HepG2 (cell line): Measurements from ENCODE around the gene EEF1A1. TPM values are rescaled to one million over a fixed set of nuclear protein-coding genes. Genes with fewer than 3 reads are reported as not detected.
"Not testable (repeated sequence)": the region's sequence is repeated elsewhere in the genome, so short reads cannot be mapped to it uniquely, and the experiment has no call there.

Experiments
- ATAC-seq: fragments of 200-7000 bp; cut with Tn5 transposase; 3 replicates; pipeline ENCODE4 v1.9.1; 2020; ENCODE audit warnings: mild to moderate bottlenecking, moderate library complexity
- BruUV-seq: library from RNA; stranded (reverse); fragments of 400-500 nt; replicated peaks from 2 replicates; lab custom pipeline; 2021; lab: Mats Ljungman, UMichigan
- CTCF ChIA-PET: fragments of 300-600 bp; formaldehyde crosslinking; extraction: SDS; loops from one replicate; lab custom pipeline; 2021; ENCODE audit warnings: low total read pairs, inconsistent platforms, low intra/inter-chr PET ratio; lab: Yijun Ruan, JAX
- POLR2A ChIA-PET: fragments of 350-600 bp; sonication (Branson Sonifier 250); formaldehyde crosslinking; loops from one replicate; lab custom pipeline; 2020; ENCODE audit warnings: antibody characterized with exemption, inconsistent platforms; lab: Yijun Ruan, JAX
- DNase-seq: peaks from one replicate; pipeline ENCODE4 v3.0.0-alpha.2; 2015; ENCODE audit warnings: low spot score
- FAIRE-seq: peaks from 3 replicates; lab custom pipeline; 2011; peaks lifted over from hg19 to GRCh38; lab: Jason Lieb, UNC
- H2AFZ ChIP-seq: one replicate; pipeline ENCODE4 v1.6.1; 2011; ENCODE audit warnings: low read length, inconsistent platforms
- H3K27ac ChIP-seq: fragments of 300-600 bp; 3 replicates; pipeline ENCODE4 v1.8.0; 2011; ENCODE audit warnings: mixed run types, mild to moderate bottlenecking, mixed read lengths, low read length, inconsistent platforms; ENCODE audit not compliant: insufficient read depth; ENCODE audit errors: extremely low read length
- H3K27me3 ChIP-seq, 2 experiments: fragments of 200-600 bp in 1 of 2; 2 replicates in 1 of 2; 3 replicates in 1 of 2; pipeline versions ENCODE4 v1.6.0 to v1.8.0; 2011; ENCODE audit warnings: low read length in 2 of 2, mild to moderate bottlenecking in 2 of 2, moderate library complexity in 2 of 2, inconsistent platforms in 1 of 2; ENCODE audit not compliant: insufficient read depth in 2 of 2, control insufficient read depth in 1 of 2
- H3K36me3 ChIP-seq, 2 experiments: fragments of 200-600 bp in 1 of 2; replicated peaks in 1 of 2; 2 replicates in 1 of 2; 3 replicates in 1 of 2; pipeline versions ENCODE4 v1.5.1 to v1.8.0; 2011; ENCODE audit warnings: low read length in 2 of 2, inconsistent platforms in 1 of 2; ENCODE audit not compliant: insufficient read depth in 2 of 2, control insufficient read depth in 1 of 2
- H3K4me1 ChIP-seq: 2 replicates; pipeline ENCODE4 v1.5.1; 2012; ENCODE audit warnings: low read length, inconsistent platforms; ENCODE audit not compliant: insufficient read depth
- H3K4me2 ChIP-seq: 2 replicates; pipeline ENCODE4 v1.6.0; 2011; ENCODE audit warnings: low read depth, low read length, inconsistent platforms
- H3K4me3 ChIP-seq, 3 experiments: fragments of 200-600 bp in 1 of 3; sonication (generic), shearing (Covaris generic) in 1 of 3; replicated peaks in 1 of 3; 2 replicates each; pipeline ENCODE4 v1.5.1; 2011 to 2016; ENCODE audit warnings: low read length in 3 of 3, inconsistent platforms in 2 of 3, low read depth in 2 of 3, mild to moderate bottlenecking in 2 of 3, control low read depth in 1 of 3, mixed read lengths in 1 of 3; ENCODE audit not compliant: insufficient read depth in 1 of 3
- H3K79me2 ChIP-seq: one replicate; pipeline ENCODE4 v1.6.1; 2011; ENCODE audit warnings: low read length, inconsistent platforms; ENCODE audit not compliant: insufficient read depth
- H3K9ac ChIP-seq: 2 replicates; pipeline ENCODE4 v1.6.0; 2011; ENCODE audit warnings: mild to moderate bottlenecking, low read depth, low read length, inconsistent platforms; ENCODE audit not compliant: insufficient read depth
- H3K9me3 ChIP-seq: 2 replicates; pipeline ENCODE4 v1.5.1; 2012; ENCODE audit warnings: mild to moderate bottlenecking, low read length
- H4K20me1 ChIP-seq: 2 replicates; pipeline ENCODE4 v1.6.0; 2011; ENCODE audit warnings: inconsistent platforms, mild to moderate bottlenecking, low read length, moderate library complexity; ENCODE audit not compliant: insufficient read depth
- NRL ChIP-seq: sonication (generic); formaldehyde crosslinking; IDR thresholded peaks from 2 replicates; pipeline ENCODE4 v1.5.0; 2020; ENCODE audit warnings: missing genetic modification reagents, mild to moderate bottlenecking, moderate library complexity, borderline replicate concordance
- RBM22 ChIP-seq: fragments of 200-400 bp; formaldehyde crosslinking; optimal IDR thresholded peaks from 2 replicates; pipeline ENCODE3; 2017; ENCODE audit warnings: mild to moderate bottlenecking, low read length, moderate library complexity
- ZEB1 ChIP-seq: IDR thresholded peaks from 2 replicates; pipeline ENCODE4 v1.6.1; 2012; ENCODE audit warnings: mild to moderate bottlenecking, low read depth, inconsistent platforms; ENCODE audit not compliant: insufficient replicate concordance
- ZNF337 ChIP-seq: sonication (generic); formaldehyde crosslinking; IDR thresholded peaks from 2 replicates; pipeline ENCODE4 v1.5.1; 2020; ENCODE audit warnings: missing genetic modification reagents, low read depth, mild to moderate bottlenecking, borderline replicate concordance
- WGBS: methylation state at CpG from one replicate; pipeline ENCODE4 v1.1.6; 2017; ENCODE audit warnings: low lambda C conversion rate; 5-methylcytosine and 5-hydroxymethylcytosine counted together
- in situ Hi-C: cut with HindIII; loops from 2 replicates; pipeline ENCODE4 v1.10.0; 2017; ENCODE audit warnings: low pct_unique_long_range_greater_than_20kb; ENCODE audit not compliant: extremely low pct_ligation_motif_present
- intact Hi-C: fragments of 100-400 bp; cut with micrococcal nuclease; formaldehyde crosslinking; loops from one replicate; pipeline ENCODE4 v1.10.0; 2022; ENCODE audit not compliant: unreplicated experiment
- polyA plus RNA-seq, 8 experiments: library from polyadenylated mRNA; depleted of rRNA in 3 of 8; stranded (reverse) in 7 of 8; unstranded in 1 of 8; fragments of >200 nt; fragmentation: Illumina TruSeq in 4 of 8; extraction: Trizol in 4 of 8; gene quantifications; 2 replicates each; pipeline versions ENCODE4 v1.2.1 to v1.2.3, GENCODE V29; 2011 to 2016; ENCODE audit warnings: low read depth in 4 of 8, missing spikeins in 1 of 8, mixed read lengths in 1 of 8; ENCODE audit not compliant: insufficient read depth in 1 of 8
- total RNA-seq, 5 experiments: library from RNA; depleted of rRNA; stranded (reverse); fragments of >200 nt; fragmentation: Illumina TruSeq; extraction: Trizol; gene quantifications; 2 replicates each; pipeline ENCODE4 v1.2.3, GENCODE V29; 2016; ENCODE audit warnings: low read depth in 1 of 5

EEF1A1 gene
- total and polyA plus RNA-seq, 2 of the 13 experiments (the other 11 are each of a cell fraction or from before 2014, with no cell fraction given), result 13,726 to 17,172 TPM

DNA sequence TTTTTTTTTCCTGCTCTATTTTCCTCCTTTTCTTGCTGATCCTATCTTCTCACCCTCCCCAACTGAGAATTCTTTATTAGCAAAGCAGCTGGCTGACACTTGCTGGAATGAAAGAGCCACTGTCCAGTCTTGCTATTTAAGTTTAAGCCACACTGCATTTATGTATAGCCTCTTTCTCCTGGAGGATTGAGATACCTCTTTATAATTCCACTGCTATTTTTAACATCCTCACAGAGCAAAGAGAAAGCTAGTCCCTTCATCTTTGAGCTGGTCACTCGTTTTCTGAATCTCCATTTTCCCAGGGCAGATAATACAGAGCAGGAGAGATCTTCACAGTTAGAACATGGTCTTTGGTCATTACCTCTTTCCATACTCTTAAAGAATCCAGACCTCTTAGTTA lies 36.0 kb upstream of the EEF1A1 start:
- H3K9ac ChIP-seq, result no peak overlapping the region
- intact Hi-C loops, result no loop called here
- no peak overlapping the region for H3K4me2 ChIP-seq
- DNase-seq (no peak), FAIRE-seq (no peak)
- H3K9me3 ChIP-seq, result no peaks in the 10 kb centered on the region
- no peak overlapping the region for H2AFZ ChIP-seq
- no peaks in the 10 kb centered on the region for H3K27me3 ChIP-seq
- no peaks in the 10 kb centered on the region for H4K20me1 ChIP-seq
- no TSS peak for BruUV-seq
- TF ChIP-seq RBM22 (no peak), ZNF337 (CRISPR knock-in tag) (no peak), ZEB1 (no peak), NRL (no peak)
- TF ChIP-seq, all 625 proteins: peak for 0
- H3K79me2 ChIP-seq, result no peaks in the 10 kb centered on the region
- ChIA-PET CTCF (no interaction called here), POLR2A (interaction anchor here (1.0 to 4.4 kb wide), 4 partner anchors 10 to 36 kb away, joined by 3 to 27 read pairs (median 6); partner anchors contain the start of gene EEF1A1)
- no peak overlapping the region for H3K27ac ChIP-seq
- in situ Hi-C loops, result no loop called here
- no peak overlapping the region for H3K4me3 ChIP-seq
- no peak for ATAC-seq
- H3K4me1 ChIP-seq, result peaks cover 53% of the 10 kb centered on the region
- 28% methylated on average over 1 of the region's 1 CpG for WGBS
- H3K36me3 ChIP-seq, result no peaks in the 10 kb centered on the region

DNA sequence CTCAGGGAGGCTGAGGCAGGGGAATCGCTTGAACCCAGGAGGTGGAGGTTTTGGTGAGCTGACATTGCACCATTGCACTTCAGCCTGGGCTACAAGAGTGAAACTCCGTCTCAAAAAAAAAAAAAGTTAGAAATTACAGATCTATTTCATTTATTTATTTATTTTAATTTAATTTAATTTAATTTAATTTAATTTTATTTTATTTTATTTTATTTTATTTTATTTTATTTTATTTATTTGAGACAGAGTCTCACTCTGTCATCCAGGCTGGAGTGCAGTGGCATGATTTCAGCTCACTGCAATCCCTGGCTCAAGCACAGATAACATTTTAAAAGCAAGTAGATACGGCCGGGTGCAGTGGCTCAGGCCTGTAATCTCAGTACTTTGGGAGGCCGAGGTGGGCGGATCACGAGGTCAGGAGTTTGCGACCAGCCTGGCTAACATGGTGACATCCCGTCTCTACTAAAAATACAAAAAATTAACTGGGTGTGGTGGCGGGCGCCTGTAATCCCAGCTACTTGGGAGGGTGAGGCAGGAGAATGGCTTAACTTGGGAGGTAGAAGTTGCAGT lies 34.6 kb upstream of the EEF1A1 start:
- H3K36me3 ChIP-seq, POLR2A ChIA-PET, H4K20me1 ChIP-seq, H3K4me2 ChIP-seq, CTCF ChIA-PET, intact Hi-C loops, ATAC-seq, H3K79me2 ChIP-seq, in situ Hi-C loops, DNase-seq, H3K27me3 ChIP-seq, H3K9me3 ChIP-seq, FAIRE-seq, H2AFZ ChIP-seq, BruUV-seq, H3K27ac ChIP-seq, H3K4me3 ChIP-seq, H3K9ac ChIP-seq: not testable (repeated sequence)
- 93% methylated on average over 11 of the region's 11 CpGs for WGBS
- H3K4me1 ChIP-seq, result peaks cover 42% of the 10 kb centered on the region

DNA sequence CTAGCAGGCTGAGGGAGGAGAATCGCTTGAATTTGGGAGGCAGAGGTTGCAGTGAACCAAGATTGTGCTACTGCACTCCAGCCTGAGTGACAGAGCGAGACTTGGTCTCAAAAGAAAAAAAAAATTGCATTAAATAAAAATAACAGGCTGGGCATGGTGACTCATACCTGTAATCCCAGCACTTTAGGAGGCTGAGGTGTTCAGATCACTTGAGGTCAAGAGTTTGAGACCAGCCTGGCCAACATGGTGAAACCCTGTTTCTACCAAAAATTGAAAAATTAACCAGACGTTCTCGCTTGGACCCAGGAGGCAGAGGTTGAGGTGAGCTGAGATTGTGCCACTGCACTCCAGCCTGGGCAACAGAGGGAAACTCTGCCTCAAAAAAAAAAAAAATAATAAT lies 30.3 kb upstream of the EEF1A1 start:
- CTCF ChIA-PET, H3K27me3 ChIP-seq, DNase-seq, H3K79me2 ChIP-seq, ATAC-seq, H3K36me3 ChIP-seq, BruUV-seq, H3K27ac ChIP-seq, H4K20me1 ChIP-seq, H2AFZ ChIP-seq, FAIRE-seq, H3K9ac ChIP-seq, in situ Hi-C loops, H3K4me2 ChIP-seq, H3K4me3 ChIP-seq, intact Hi-C loops, H3K9me3 ChIP-seq, POLR2A ChIA-PET: not testable (repeated sequence)
- H3K4me1 ChIP-seq, result peaks cover 22% of the 10 kb centered on the region
- 96% methylated on average over 4 of the region's 4 CpGs for WGBS
